SK-N-DZ (cell line): ENCODE results near the gene HOXD10.

ENCODE experiments used
- DNase-seq: peaks from one replicate; pipeline ENCODE4 v3.0.0-alpha.2; 2015; ENCODE audit warnings: low spot score

Gene HOXD10

DNA sequence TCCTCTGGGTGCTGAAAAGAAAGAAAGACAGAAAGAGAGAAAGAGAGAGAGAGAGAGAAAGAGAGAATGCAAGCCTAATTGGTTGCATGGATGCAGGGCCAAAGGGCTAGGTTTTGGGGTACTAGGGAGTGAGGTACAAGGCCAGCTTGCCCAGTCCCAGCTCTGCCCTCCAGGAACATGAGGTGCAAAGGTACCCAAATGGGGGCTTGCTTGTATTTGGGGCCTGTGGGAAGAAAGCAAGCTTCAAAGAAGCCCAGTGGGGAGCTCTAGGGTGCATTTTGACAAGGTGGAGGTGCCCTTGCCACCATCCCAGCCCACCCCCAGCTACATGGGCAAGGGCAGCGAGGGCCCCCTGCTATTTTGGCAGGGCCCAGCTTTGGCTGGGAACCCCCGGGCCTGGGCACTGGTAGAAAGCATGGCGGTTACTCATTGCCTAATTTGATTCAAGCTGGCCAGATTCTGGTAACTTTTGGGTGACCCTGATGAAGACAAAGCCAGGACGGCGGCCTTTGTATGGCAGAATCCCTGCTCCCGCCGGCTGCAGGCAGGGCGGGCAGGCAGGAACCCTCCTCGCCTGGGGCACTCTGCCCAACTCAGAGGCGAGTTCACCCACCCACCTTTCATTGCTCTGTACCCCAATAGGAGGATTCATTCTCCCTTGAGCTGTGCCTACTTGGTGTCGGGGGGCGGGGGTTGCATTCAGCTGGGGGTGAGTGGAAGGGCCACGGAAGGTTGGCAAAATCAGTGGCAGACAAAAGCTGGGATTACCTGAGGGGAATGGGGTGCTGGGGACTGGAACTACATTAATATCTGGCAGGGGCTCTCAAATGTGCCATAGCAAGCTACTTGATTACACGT lies 34.2 kb downstream of the HOXD10 start:
- no peak for DNase-seq

DNA sequence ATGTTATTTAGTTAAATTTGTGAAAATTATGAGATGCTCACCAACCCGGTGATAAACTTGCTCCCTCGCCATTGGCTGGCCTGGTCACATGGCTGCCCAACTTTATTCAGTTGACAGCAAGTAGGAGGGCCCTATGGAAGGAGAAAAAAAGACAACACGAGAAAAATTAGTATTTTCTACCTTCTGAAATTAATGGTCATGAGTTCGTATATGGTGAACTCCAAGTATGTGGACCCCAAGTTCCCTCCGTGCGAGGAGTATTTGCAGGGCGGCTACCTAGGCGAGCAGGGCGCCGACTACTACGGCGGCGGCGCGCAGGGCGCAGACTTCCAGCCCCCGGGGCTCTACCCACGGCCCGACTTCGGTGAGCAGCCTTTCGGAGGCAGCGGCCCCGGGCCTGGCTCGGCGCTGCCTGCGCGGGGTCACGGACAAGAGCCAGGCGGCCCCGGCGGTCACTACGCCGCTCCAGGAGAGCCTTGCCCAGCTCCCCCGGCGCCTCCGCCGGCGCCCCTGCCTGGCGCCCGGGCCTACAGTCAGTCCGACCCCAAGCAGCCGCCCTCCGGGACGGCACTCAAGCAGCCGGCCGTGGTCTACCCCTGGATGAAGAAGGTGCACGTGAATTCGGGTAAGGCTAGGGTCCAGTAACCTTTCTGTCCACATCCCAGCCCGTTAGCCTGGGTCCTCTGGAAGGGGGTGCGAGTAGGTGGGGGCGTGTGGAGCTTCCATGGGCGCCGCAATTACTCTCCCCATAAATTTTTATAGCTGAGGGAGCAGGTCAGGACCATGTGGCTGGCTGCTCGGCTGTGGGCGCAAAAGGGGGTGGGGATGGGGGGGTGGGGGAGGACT lies 35.1 kb downstream of the HOXD10 start, which contains the start of gene HOXD4:
HOXD4 (plus strand) TSS at position 109 of the 846 bp plus-strand sequence; CDS start at position 193, 84 bp downstream.
- no peak for DNase-seq

DNA sequence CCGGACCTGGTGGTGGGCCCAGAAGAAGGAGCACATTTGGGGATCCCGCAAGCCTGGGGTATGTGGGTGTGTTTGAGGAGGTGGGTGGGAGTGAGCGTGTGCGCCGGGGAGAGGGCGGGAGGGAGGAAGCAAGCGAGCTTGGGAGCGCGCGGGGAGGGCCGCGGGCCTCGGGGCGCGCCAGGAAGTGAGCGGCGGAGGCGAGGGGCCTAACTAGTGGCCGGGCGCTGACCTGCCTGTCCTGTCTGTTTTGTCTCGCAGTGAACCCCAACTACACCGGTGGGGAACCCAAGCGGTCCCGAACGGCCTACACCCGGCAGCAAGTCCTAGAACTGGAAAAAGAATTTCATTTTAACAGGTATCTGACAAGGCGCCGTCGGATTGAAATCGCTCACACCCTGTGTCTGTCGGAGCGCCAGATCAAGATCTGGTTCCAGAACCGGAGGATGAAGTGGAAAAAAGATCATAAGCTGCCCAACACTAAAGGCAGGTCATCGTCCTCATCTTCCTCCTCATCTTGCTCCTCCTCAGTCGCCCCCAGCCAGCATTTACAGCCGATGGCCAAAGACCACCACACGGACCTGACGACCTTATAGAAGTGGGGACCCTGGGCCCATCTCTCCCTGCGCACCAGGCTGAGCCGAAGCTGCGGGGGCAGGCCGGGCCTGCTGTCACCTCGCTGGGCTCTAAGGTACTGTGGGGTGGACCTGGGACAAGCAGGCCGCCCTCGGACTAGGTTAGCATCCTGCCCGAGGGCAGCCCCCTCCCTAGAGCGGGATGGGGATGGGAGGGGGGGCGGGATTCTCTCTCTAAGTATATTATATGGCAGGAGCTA lies 36.0 kb downstream of the HOXD10 start:
- DNase-seq: no peak

DNA sequence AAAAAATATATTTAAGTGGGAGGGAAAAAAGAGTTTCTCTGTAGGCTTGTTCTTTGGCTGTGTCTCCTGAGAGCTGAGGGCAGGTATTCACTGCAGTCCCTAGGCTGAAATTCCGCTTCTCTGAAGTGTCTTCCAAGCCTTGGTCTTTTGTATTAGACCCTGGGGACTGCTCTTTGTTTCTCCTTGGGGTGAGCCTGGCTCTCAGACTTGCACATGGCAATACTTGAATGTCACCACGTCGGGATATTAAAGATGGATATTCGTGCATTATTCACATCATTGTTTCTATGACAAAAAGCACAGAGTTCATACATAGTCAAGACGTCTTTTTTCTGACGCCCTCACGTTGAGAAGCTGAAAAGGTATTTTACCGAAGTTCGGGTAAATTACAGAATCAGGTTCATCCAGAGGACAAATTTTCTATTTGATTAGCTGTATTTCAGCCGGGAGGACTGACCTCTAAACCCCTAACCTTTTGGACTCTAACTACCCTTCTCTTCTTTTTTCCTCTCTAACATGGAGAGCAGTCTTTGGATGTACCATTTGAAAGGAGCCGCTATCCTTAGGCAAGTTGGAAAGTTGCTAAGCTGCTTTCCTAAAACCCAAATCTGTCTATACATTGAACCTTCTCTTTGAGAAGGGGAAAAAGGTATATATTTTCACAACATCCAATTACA lies 38.1 kb downstream of the HOXD10 start:
- no peak for DNase-seq

DNA sequence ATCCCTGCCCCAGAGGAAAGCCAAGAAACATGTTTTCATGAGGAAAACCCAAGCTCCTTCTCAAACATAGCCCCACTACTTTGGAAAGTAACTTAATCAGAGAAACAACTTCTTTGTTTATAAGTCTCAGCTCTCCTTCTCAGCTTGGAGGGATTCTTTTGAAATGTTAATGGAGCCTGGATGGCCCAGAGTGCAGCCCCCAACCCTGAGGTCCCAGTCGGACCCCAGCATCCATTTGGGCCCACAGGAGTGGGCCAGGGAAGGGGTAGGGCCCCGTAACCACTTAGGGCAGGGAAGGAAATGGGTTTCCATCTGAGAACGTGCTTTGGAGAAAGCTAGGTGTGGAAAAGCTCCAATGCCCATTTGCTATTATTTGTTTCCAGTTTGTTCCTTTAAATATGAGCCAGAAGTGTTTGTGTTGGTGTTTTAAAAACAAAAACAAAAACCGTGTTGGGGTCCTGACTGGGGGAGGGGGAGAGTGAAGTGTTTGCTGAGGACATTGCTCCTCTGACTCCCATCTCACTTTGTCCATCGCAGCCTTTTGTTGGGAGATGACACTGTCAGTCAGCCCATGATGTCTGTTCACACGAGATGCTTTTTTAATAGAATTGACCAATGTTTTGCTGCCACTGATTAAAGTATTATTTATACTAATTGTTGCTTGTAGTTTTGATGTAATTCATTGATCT lies 38.9 kb downstream of the HOXD10 start:
- DNase-seq: no peak

DNA sequence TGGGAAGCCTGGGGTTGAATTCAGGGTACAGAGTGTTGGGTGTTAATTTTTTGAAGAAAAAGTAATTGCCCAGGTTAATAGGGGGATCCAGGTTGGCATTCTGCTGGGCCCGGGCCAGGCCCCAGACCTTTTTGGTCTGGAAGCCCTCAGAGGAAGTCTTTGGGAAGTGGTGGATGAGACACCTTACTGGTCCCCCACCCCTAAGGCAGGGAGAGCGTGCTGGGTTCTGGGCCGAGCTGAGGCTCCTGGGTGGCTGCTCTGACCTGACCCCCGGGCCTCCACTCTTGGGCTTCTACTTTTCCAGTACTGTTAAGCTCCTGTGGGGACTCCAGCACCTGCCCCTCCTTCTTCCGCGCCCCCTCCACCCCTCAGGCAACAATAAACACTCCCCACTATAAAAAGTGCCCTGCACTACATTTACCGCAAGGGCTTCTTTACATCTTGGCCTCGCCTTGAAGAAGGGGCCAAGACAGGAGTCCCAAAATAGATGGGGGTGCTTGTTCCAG lies 39.8 kb downstream of the HOXD10 start:
- no peak for DNase-seq

DNA sequence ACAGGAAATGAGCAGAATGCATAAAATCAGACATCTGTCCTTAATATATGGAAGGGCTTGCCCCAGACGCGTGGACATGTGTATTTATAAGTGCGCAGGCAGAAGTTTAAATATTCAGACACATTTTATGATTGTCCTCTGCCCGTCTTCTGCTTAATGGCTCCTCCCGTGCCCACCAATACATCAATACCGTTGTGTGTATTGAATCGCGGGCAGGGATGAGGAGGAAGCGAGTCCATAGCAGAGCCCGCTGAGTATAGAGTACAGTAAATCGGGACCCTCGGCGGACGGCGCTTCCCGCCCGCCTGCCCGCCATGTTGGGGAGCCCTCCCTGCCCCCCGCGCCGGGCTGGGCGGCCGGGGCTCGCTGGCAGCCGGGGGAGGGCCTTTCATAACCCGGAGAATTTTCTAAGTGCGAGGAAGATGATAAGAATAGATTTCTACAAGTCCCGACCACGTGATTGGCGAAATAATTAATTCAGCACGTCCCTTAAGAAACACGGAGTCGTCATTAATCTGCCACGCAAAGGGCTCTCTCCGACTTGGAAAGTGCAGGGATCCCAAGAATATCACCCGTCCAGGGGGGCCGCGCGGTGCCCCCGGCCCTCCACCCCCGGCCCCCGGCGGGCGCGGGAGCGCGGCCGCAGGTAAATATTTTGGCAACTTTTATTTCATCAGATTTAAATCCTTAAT lies 40.4 kb downstream of the HOXD10 start, which contains the start of gene HOXD3:
HOXD3 (plus strand) TSS at position 501 of the 692 bp plus-strand sequence. CDS start 11,808 bp downstream, outside the sequence.
- DNase-seq: no peak

DNA sequence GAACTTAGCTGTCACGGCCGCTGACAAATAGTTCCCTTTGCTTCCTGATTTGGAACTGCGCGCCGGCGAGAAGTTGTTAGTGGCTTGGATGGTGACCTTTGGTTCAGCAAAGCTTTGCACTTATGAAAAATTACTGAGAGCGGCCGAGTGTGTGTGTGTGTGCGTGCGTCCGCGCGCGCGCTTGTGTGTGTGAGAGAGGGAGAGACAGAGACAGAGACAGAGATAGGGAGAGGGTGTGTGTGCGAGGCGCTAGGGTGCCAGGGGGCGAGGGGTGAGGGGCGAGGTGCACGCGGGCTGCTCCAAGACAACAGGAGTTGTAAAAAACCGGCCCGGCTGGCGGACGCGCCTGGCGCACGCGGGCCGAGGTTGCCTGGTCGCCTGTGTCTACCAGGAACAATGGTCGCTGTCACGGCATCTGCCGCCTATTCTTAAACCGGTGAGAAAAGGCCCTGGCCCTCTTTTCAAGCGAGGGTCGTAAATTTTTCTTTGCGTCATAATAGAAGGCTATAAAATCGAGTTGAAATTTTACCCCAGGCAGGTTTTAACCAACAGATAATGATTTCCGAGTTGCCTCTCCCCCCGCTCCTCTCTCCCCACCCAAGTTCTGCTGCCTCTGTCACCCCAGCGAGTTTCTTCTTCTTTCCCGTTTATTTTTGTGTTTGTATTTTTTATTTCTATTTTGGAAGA lies 41.1 kb downstream of the HOXD10 start:
- no peak for DNase-seq

DNA sequence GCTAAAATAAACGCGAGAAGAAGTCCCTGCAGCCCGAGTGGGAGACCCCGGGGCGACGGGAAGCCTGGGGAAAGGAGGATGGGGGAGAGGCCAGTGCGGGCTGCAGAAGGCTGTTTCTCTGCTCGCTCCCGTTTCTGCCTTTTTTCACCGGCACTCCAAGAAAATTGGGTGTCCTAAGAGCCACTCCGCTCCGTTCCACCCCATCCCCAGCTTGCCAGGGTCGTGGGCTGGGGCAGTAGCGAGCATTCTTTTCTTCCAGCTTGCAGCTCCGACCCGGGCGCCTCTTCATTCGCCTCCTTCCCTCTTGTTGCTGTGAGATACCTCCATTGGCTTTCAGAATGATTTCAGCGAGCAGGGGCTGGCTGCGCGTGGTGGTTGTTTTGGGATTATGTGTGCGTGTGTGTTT lies 41.6 kb downstream of the HOXD10 start:
- no peak for DNase-seq

DNA sequence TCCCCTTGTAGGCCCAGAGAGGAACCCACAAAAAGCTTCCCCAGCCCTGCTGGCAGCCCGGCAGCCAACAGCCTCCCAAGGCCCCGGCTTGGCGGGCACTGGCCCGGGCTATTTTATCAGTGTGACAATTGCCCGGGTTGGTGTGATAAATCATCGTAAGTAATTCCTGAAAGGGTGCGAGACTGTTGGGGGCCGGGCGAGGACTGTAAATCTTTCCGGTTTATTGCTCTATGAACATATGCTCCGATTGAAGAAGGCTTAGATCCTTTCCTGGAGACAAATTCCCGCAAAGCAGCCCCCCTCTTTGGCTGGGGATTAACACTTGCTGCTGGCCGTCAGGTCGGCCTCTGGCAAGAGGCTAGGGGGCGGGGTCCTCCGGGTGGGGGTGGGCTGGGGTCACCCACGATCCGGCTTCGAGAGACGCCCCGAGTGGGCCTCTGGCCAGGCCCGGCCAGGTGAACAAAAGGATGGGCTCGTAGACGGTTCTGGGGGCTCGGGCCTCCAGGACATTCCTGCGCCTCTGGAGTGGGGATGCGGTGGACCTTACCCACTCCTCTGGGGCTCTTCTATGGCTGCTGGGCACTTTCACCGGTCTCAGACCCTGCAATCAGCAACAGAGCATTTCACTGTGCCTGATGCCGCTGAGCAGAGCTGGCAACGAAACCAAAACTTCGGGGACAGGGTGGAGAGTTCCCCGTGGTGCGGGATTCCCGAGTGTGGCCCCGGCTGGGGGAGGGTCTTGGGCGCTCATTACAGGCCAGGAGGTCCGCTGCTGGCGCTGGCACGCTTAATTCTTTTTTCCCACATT lies 42.5 kb downstream of the HOXD10 start:
- DNase-seq: no peak

DNA sequence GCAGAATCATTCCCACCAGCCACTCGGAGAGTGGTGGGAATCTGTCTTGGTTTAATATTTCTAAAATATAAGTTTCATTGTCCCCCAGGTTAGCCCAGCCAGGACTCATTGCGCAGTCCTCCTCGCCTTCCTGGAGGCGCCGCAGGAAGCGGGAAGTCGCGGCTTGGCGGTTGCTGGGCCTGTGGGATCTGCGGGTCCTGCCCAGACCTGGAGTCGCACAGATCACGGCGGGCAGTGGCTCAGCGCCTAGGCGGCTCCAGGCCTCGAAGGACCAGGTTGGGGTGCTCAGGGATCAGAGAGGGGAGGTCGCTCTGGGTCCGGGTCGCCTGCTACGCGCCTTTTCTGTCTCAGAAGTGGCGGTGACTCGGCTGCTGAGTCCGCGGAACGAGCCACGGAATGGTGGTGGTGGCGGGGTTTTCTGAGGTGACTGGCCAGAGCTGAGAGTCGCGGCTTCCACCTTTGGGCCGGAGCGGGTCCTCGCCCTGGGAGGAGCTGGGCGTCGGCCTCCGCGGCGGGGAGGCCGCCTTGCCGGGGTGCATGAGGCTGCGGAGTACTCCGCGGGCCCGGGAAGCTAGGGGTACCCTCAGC lies 43.2 kb downstream of the HOXD10 start:
- no peak for DNase-seq

DNA sequence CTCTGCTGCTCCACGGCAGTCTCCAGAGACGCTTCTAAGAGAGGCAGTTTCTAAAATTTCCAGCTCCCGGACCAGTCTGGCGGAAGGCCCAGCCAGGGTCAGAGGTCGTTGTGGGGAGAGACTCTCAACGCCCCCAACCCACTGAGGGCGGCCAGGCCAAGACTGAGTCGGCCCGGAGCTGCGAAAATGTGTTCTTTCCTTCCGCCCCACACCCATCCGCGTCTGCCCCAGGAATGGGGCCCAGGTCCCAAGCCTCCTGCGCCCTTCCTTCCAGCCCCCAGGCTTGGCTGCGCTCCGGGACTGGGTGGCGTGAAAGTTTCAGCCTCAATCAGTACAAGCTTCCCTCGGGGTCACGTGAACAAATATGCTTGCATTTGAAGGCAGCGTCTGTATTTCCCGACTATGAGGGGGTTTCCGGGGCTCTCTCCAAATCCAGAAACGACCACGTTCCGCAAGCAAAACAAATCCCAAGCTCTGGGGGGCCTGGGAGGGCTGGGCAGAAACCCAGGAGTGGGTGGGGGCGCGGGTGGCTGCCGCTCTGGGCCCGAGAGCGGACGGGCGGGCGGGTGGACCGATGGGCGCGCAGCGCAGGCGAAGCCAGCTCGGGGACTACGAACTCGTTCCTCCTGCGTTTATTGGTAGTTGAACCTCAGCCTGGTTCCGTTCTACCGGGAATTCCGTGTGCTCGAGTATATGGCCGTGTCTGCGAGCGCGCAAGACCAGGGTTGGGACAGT lies 43.8 kb downstream of the HOXD10 start:
- no peak for DNase-seq

DNA sequence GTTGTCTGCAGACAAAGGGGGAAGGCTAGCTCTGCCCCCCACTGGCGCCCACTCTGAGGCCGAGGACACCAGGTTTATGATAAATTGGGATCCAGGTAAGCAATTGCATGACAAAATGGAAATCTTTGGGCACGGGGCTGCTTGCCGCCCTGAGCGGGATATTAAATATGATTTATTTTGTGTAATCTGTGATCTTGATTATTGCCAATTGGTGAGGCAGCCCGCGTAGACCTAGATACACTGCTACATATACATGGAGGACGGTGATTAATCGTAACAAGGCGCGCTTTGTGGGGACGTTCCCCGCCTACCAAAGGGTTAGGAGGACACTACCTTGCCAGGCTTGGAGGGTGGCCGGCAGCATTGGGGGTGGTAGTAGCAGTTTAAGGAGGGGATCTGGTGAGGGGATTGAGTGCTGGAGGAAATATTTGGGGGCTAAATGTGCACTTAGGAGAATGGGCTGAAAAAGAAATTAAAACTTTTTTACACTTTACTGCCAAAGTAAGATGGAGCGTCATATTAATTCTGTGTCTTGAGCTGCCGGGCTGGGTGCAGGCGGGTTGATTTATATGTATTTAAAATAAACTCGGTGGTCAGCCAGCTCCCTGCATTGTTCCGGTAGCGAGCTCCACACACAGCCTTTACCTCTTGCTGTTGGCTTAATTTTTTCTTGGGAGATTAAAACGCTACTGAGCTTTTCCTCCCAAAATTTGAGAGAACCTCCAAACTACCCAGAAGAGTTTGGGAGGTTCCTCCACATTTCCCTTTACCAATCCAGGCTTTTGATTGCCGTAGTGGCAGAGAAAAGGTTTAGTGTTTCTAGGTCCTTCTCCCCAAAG lies 44.6 kb downstream of the HOXD10 start:
- no peak for DNase-seq

DNA sequence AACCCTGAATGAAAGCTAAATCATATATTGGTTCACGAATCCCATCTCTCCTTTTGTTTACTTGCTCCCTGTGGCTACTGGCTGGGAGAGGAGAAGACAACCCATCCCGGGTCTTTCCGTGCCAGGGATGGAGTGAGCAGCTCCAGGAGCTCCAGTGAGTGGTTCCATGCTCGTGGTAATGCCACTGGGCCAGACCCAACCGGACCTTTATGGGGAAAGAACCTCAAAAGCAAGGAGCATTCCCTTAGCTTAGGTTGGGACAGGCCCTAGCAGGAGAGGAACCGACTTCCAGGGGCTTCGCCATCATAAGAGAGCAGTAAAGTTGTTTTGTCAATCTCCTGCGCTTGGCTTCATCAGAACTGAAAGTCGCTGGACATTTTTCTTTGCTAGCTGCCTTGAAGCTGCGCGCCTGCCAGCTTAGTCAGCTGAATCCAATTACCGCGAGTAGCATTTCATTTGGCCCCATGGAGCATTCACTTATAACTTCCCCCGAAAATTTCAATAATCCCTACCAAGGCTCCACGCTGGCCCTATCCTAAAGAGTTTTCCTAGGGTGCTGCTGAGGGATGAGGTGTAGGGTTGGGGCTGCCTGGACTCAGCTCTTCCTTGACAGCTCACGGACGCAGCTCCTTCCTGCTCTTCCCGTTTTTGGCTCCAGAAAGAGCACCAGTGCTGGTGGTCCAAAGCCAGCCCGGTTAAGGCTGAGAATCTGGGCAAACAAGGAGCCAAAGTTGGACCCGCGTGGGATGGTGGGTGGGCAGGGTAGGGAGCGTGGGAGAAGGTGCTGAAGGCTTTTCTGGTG lies 45.4 kb downstream of the HOXD10 start:
- no peak for DNase-seq
